Caco-2 (cell line): ENCODE data around the gene FBXW2. TPM values are rescaled to one million over a fixed set of nuclear protein-coding genes. Genes with fewer than 3 reads are reported as not detected.

Experiments
- BruUV-seq: library from RNA; stranded (reverse); fragments of 400-500 nt; replicated peaks from 2 replicates; lab custom pipeline; 2021; lab: Mats Ljungman, UMichigan
- CTCF ChIA-PET: fragments of 300-600 bp; sonication (Branson Sonifier 250); formaldehyde crosslinking; loops from one replicate; lab custom pipeline; 2022; ENCODE audit warnings: antibody characterized with exemption; lab: Charles Lee
- POLR2A ChIA-PET: fragments of 300-600 bp; sonication (Branson Sonifier 250); formaldehyde crosslinking; loops from one replicate; lab custom pipeline; 2022; ENCODE audit warnings: antibody characterized with exemption; lab: Charles Lee
- DNase-seq, 2 experiments: peaks; one replicate each; pipeline versions ENCODE4 v3.0.0 to v3.0.0-alpha.2; 2020 to 2022
- H3K27me3 ChIP-seq: replicated peaks from 2 replicates; pipeline ENCODE4 v1.6.0; 2011; ENCODE audit warnings: low read length; ENCODE audit not compliant: control insufficient read depth, insufficient read depth
- H3K36me3 ChIP-seq: 2 replicates; pipeline ENCODE4 v1.5.1; 2011; ENCODE audit warnings: low read length; ENCODE audit not compliant: control insufficient read depth, insufficient read depth
- H3K4me1 ChIP-seq: fragments of 250-450 bp; sonication (Bioruptor Pico); 2 replicates; pipeline ENCODE4 v1.5.1; 2020; ENCODE audit warnings: mild to moderate bottlenecking
- H3K4me3 ChIP-seq: 2 replicates; pipeline ENCODE4 v1.5.1; 2011; ENCODE audit warnings: low read depth, mild to moderate bottlenecking, control low read depth, low read length
- H3K9me3 ChIP-seq: fragments of 250-450 bp; sonication (Bioruptor Pico); 2 replicates; pipeline ENCODE4 v1.5.1; 2020; ENCODE audit warnings: mild to moderate bottlenecking, moderate library complexity
- H3K27ac Mint-ChIP-seq: one replicate; pipeline ENCODE4 v1.8.0; 2022; ENCODE audit warnings: mixed read lengths; ENCODE audit not compliant: unreplicated experiment
- H3K27me3 Mint-ChIP-seq: one replicate; pipeline ENCODE4 v1.8.0; 2022; ENCODE audit warnings: mixed read lengths; ENCODE audit not compliant: insufficient read depth, unreplicated experiment
- H3K36me3 Mint-ChIP-seq: one replicate; pipeline ENCODE4 v1.8.0; 2022; ENCODE audit warnings: mild to moderate bottlenecking, mixed read lengths; ENCODE audit not compliant: insufficient read depth, unreplicated experiment
- H3K4me1 Mint-ChIP-seq: one replicate; pipeline ENCODE4 v1.8.0; 2022; ENCODE audit warnings: low read depth, mixed read lengths; ENCODE audit not compliant: unreplicated experiment
- H3K4me3 Mint-ChIP-seq: one replicate; pipeline ENCODE4 v1.8.0; 2022; ENCODE audit warnings: mild to moderate bottlenecking, moderate library complexity, mixed read lengths; ENCODE audit not compliant: unreplicated experiment
- H3K9me3 Mint-ChIP-seq: one replicate; pipeline ENCODE4 v1.8.0; 2022; ENCODE audit warnings: mixed read lengths; ENCODE audit not compliant: unreplicated experiment
- CTCF ChIP-seq, 2 experiments: fragments of 200-600 bp in 1 of 2; IDR thresholded peaks; 1 replicate in 1 of 2; 2 replicates in 1 of 2; pipeline versions ENCODE4 v1.5.1 to v1.8.0; 2011 to 2022; ENCODE audit warnings: antibody characterized with exemption in 1 of 2, control low read depth in 1 of 2, inconsistent platforms in 1 of 2, low read depth in 1 of 2, low read length in 1 of 2, mild to moderate bottlenecking in 1 of 2, moderate library complexity in 1 of 2; ENCODE audit not compliant: insufficient read depth in 1 of 2, severe bottlenecking in 1 of 2, unreplicated experiment in 1 of 2
- intact Hi-C: fragments of 100-400 bp; cut with micrococcal nuclease; formaldehyde crosslinking; loops from one replicate; pipeline ENCODE4 v1.10.0; 2022; ENCODE audit not compliant: unreplicated experiment
- total RNA-seq: library from RNA; stranded (reverse); gene quantifications from 2 replicates; pipeline ENCODE4 v1.2.3, GENCODE V29; 2022

FBXW2 gene
- total RNA-seq, 1 experiment from 2014 or later = 74.3 TPM

DNA sequence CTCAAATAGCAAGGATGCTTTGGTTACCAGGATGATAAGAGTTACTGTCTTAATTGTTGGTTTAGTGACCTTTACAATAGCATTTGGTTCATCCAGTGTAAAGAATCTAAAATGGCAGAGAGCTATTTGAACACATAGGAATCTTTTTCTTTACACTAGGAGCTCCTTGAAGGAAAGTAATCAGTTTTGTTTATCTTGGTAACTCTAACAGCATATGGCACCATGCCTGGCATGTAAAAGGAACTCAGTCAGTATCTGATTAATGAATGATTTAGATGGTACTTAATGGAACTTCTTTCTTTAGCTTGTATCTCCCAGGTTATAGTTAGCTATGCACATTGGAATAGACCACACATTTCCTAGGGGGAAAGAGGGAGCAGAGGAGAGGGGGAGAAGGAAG, 39.6 kb upstream of the FBXW2 start:
- ChIA-PET POLR2A (no interaction called here), CTCF (no interaction called here)
- H3K4me1 Mint-ChIP-seq = no peaks in the 10 kb centered on the region
- H3K27ac Mint-ChIP-seq = no peak overlapping the region
- H3K9me3 ChIP-seq = no peaks in the 10 kb centered on the region
- H3K36me3 Mint-ChIP-seq = peaks cover 75% of the 10 kb centered on the region
- no peak overlapping the region for H3K4me3 Mint-ChIP-seq
- H3K27me3 ChIP-seq = no peaks in the 10 kb centered on the region
- DNase-seq = no peak
- H3K4me3 ChIP-seq = no peak overlapping the region
- no peaks in the 10 kb centered on the region for H3K9me3 Mint-ChIP-seq
- no peaks in the 10 kb centered on the region for H3K27me3 Mint-ChIP-seq
- TF ChIP-seq CTCF (IDR thresholded peaks at IDR 0.05; ENCODE audit: insufficient read depth in 1 of 2, low read depth in 1 of 2, low read length in 1 of 2, severe bottlenecking in 1 of 2, unreplicated experiment in 1 of 2) = no peak
- intact Hi-C loops = no loop called here
- no TSS peak for BruUV-seq
- H3K36me3 ChIP-seq = 0 out of 2 replicates have a peak, but pooled peaks cover 2% of the 10 kb centered on the region
- H3K4me1 ChIP-seq = no peaks in the 10 kb centered on the region

DNA sequence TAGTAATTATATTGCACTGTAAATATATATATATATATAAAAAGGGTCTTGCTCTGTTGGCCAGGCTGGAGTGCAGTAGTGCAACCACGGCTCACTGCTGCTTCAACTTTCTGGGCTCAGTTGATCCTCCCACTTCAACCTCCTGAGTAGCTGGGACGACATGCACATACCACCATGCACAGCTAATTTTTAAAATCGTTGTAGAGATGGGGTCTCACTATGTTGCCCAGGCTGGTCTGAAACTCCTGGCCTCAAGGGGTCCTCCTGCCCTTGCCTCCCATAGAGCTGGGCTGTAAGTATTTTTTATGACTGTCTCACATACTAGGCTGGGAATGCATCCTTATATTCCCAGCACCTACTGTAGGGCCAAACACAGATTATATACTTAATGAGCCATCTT, 37.6 kb upstream of the FBXW2 start:
- Mint-ChIP-seq H3K9me3 (no peaks in the 10 kb centered on the region), H3K4me1 (no peaks in the 10 kb centered on the region), H3K36me3 (peaks cover 81% of the 10 kb centered on the region), H3K27ac (no peak overlapping the region), H3K27me3 (no peaks in the 10 kb centered on the region), H3K4me3 (no peak overlapping the region)
- no peak overlapping the region for H3K4me3 ChIP-seq
- H3K27me3 ChIP-seq = no peaks in the 10 kb centered on the region
- H3K9me3 ChIP-seq = no peaks in the 10 kb centered on the region
- no peaks in the 10 kb centered on the region for H3K4me1 ChIP-seq
- BruUV-seq = no TSS peak
- H3K36me3 ChIP-seq = peaks cover 4% of the 10 kb centered on the region
- intact Hi-C loops = no loop called here
- no peak for DNase-seq
- CTCF ChIA-PET = no interaction called here
- POLR2A ChIA-PET = interaction anchor here (0.5 kb wide), 1 partner anchor 527 kb away, joined by 3 read pairs; no protein-coding TSS in a partner anchor
- no peak for TF ChIP-seq CTCF (IDR thresholded peaks at IDR 0.05; ENCODE audit: insufficient read depth in 1 of 2, low read depth in 1 of 2, low read length in 1 of 2, severe bottlenecking in 1 of 2, unreplicated experiment in 1 of 2)

GRCh38 chr9:120830151-120830550, 36.9 kb upstream of the FBXW2 start:
- Mint-ChIP-seq H3K36me3 (peaks cover 78% of the 10 kb centered on the region), H3K9me3 (no peaks in the 10 kb centered on the region), H3K4me3 (no peak overlapping the region), H3K27ac (no peak overlapping the region), H3K27me3 (no peaks in the 10 kb centered on the region), H3K4me1 (no peaks in the 10 kb centered on the region)
- H3K4me1 ChIP-seq = no peaks in the 10 kb centered on the region
- H3K36me3 ChIP-seq = peaks cover 4% of the 10 kb centered on the region
- H3K4me3 ChIP-seq = no peak overlapping the region
- no TSS peak for BruUV-seq
- intact Hi-C loops = no loop called here
- ChIA-PET POLR2A (no interaction called here), CTCF (no interaction called here)
- no peaks in the 10 kb centered on the region for H3K27me3 ChIP-seq
- no peak for TF ChIP-seq CTCF (IDR thresholded peaks at IDR 0.05; ENCODE audit: insufficient read depth in 1 of 2, low read depth in 1 of 2, low read length in 1 of 2, severe bottlenecking in 1 of 2, unreplicated experiment in 1 of 2)
- peaks cover 6% of the 10 kb centered on the region for H3K9me3 ChIP-seq
- DNase-seq = no peak
